SK-N-SH (cell line): ENCODE measurements around the gene CSNK2B. TPM values are rescaled to one million over a fixed set of nuclear protein-coding genes. Genes with fewer than 3 reads are reported as not detected.
A peak's percentile ranks its signal among the peaks of the same experiment; 100 is the strongest.

Source experiments
- CHD2 ChIP-seq: fragments of 150-350 bp; IDR thresholded peaks from 2 replicates; pipeline ENCODE4 v1.6.1; 2018; ENCODE audit warnings: low read length; ENCODE audit not compliant: partially characterized antibody
- CTCF ChIP-seq: fragments of 200-600 bp; sonication (generic); IDR thresholded peaks from 2 replicates; pipeline ENCODE4 v1.6.1; 2017; ENCODE audit warnings: antibody characterized with exemption, mild to moderate bottlenecking, moderate library complexity
- ELF1 ChIP-seq: IDR thresholded peaks from 2 replicates; pipeline ENCODE4 v1.4.0; 2012
- EP300 ChIP-seq, 2 experiments: IDR thresholded peaks; 2 replicates each; pipeline versions ENCODE4 v1.4.0 to v1.6.1; 2012; ENCODE audit warnings: borderline replicate concordance in 1 of 2, low read depth in 1 of 2, low read length in 1 of 2
- EZH2phosphoT487 ChIP-seq: fragments of 200-600 bp; sonication (generic); IDR thresholded peaks from 2 replicates; pipeline ENCODE4 v1.6.1; 2017; ENCODE audit warnings: low read depth, mixed run types, mild to moderate bottlenecking, antibody characterized with exemption, moderate library complexity, borderline replicate concordance
- FOSL2 ChIP-seq: IDR thresholded peaks from 2 replicates; pipeline ENCODE4 v1.4.0; 2012; ENCODE audit warnings: low read depth, mild to moderate bottlenecking, moderate library complexity, borderline replicate concordance
- FOXJ3 ChIP-seq: sonication (generic); formaldehyde crosslinking; IDR thresholded peaks from 2 replicates; pipeline ENCODE4 v1.5.1; 2020; ENCODE audit warnings: mild to moderate bottlenecking, missing genetic modification reagents
- FOXM1 ChIP-seq: IDR thresholded peaks from 2 replicates; pipeline ENCODE4 v1.4.0; 2012; ENCODE audit warnings: low read depth, mild to moderate bottlenecking
- GABPA ChIP-seq: IDR thresholded peaks from 2 replicates; pipeline ENCODE4 v1.4.0; 2012; ENCODE audit warnings: low read depth, mild to moderate bottlenecking
- GATA2 ChIP-seq: sonication (generic); formaldehyde crosslinking; IDR thresholded peaks from 2 replicates; pipeline ENCODE4 v1.5.0; 2020; ENCODE audit warnings: mild to moderate bottlenecking, missing genetic modification reagents
- IRF3 ChIP-seq: fragments of 150-350 bp; IDR thresholded peaks from 2 replicates; pipeline ENCODE4 v1.6.1; 2016; ENCODE audit warnings: mild to moderate bottlenecking, low read depth, low read length
- JUND ChIP-seq: IDR thresholded peaks from 2 replicates; pipeline ENCODE4 v1.4.0; 2012
- MAX ChIP-seq: IDR thresholded peaks from 2 replicates; pipeline ENCODE4 v1.4.0; 2012; ENCODE audit warnings: low read depth
- MEF2A ChIP-seq: IDR thresholded peaks from 2 replicates; pipeline ENCODE4 v1.4.0; 2012; ENCODE audit warnings: low read depth, borderline replicate concordance
- NRF1 ChIP-seq: IDR thresholded peaks from 2 replicates; pipeline ENCODE4 v1.6.1; 2012; ENCODE audit warnings: low read depth, mild to moderate bottlenecking, low read length
- POLR2AphosphoS5 ChIP-seq: IDR thresholded peaks from 2 replicates; pipeline ENCODE4 v1.6.1; 2012; ENCODE audit warnings: low read depth, low read length
- RCOR1 ChIP-seq: fragments of 150-350 bp; IDR thresholded peaks from 2 replicates; pipeline ENCODE4 v1.6.1; 2017; ENCODE audit warnings: antibody characterized with exemption, low read length
- RFX5 ChIP-seq: IDR thresholded peaks from 2 replicates; pipeline ENCODE4 v1.6.1; 2012; ENCODE audit warnings: mild to moderate bottlenecking, improper control_type of control experiment, low read length
- RXRA ChIP-seq: IDR thresholded peaks from 2 replicates; pipeline ENCODE4 v1.4.0; 2012; ENCODE audit warnings: low read depth, mild to moderate bottlenecking, borderline replicate concordance
- SIN3A ChIP-seq: IDR thresholded peaks from 2 replicates; pipeline ENCODE4 v1.6.1; 2012; ENCODE audit warnings: low read depth, mild to moderate bottlenecking, low read length, moderate library complexity, borderline replicate concordance
- TCF12 ChIP-seq: IDR thresholded peaks from 2 replicates; pipeline ENCODE4 v1.4.0; 2012
- TEAD4 ChIP-seq: IDR thresholded peaks from 2 replicates; pipeline ENCODE4 v1.4.0; 2012; ENCODE audit warnings: mild to moderate bottlenecking, borderline replicate concordance; ENCODE audit not compliant: insufficient read depth
- USF2 ChIP-seq: fragments of 150-350 bp; IDR thresholded peaks from 2 replicates; pipeline ENCODE4 v1.6.1; 2017; ENCODE audit warnings: antibody characterized with exemption, low read length, low read depth, borderline replicate concordance
- YY1 ChIP-seq: IDR thresholded peaks from 2 replicates; pipeline ENCODE4 v1.4.0; 2012; ENCODE audit warnings: low read depth, mild to moderate bottlenecking
- ZBTB33 ChIP-seq: IDR thresholded peaks from 2 replicates; pipeline ENCODE4 v1.4.0; 2012; ENCODE audit warnings: low read depth, borderline replicate concordance
- polyA plus RNA-seq, 3 experiments: library from polyadenylated mRNA; depleted of rRNA; stranded (reverse); fragments of >200 nt; gene quantifications; 2 replicates each; pipeline ENCODE4 v1.2.3, GENCODE V29; 2012

CSNK2B gene
- polyA plus RNA-seq, 1 of the 3 experiments (the other 2 are of a cell fraction) = 101 TPM

- TF ChIP-seq CHD2 (no peak), ELF1 (no peak), FOSL2 (peak; percentile 80; the same call in 1 of the 2 replicates), TEAD4 (no peak), EZH2phosphoT487 (no peak), ZBTB33 (no peak), RXRA (no peak), MEF2A (no peak), NRF1 (no peak), JUND (peak; percentile 62), MAX (peak; percentile 72; the same call in 1 of the 2 replicates), IRF3 (no peak), EP300 (IDR thresholded peaks at IDR 0.05; ENCODE audit: borderline replicate concordance in 1 of 2, low read depth in 1 of 2, low read length in 1 of 2) (peak in 1 of 2 experiments; percentile 30; a peak in 1 of 4 replicates), USF2 (no peak), TCF12 (peak; percentile 45), YY1 (no peak), CTCF (no peak; the same call in 1 of the 2 replicates), POLR2AphosphoS5 (no peak), FOXJ3 (CRISPR knock-in tag) (no peak), GABPA (peak; percentile 32; the same call in 1 of the 2 replicates), FOXM1 (no peak), RFX5 (no peak), GATA2 (no peak), SIN3A (0 out of 2 replicates have a peak, but pooled peaks have one; percentile 11), RCOR1 (no peak)
These were observed 1.7 kb upstream of the CSNK2B start (continued) for GRCh38 chr6:31663961-31664789.
